NB4 (cell line): ENCODE measurements around the gene TIPARP.

Experiments
- CTCF ChIP-seq: IDR thresholded peaks from one replicate; pipeline ENCODE4 v1.5.1; 2012; ENCODE audit warnings: low read depth, low read length
- MYC ChIP-seq: IDR thresholded peaks from 2 replicates; pipeline ENCODE4 v1.6.1; 2011; ENCODE audit warnings: low read depth, low read length
- POLR2A ChIP-seq: IDR thresholded peaks from 2 replicates; pipeline ENCODE4 v1.6.1; 2011; ENCODE audit warnings: mild to moderate bottlenecking; ENCODE audit not compliant: insufficient read length; ENCODE audit errors: extremely low read depth

- TF ChIP-seq CTCF (no peak), POLR2A (no peak), MYC (no peak)
Observed at GRCh38 chr3:156638271-156638670, 36.1 kb upstream of the TIPARP start.
